ENCODE data around the gene MRPL21. TPM values are rescaled to one million over a fixed set of nuclear protein-coding genes. Genes with fewer than 3 reads are reported as not detected.

MRPL21 gene
- 53.0 and 63.6 TPM in 2 replicates for total RNA-seq

GRCh38 chr11:68903288-68904247 is at the start of gene MRPL21, which contains the start of gene IGHMBP2:
Gene MRPL21 (minus strand): TSS chr11:68903832. CDS start chr11:68903810, 22 bp downstream.
Gene IGHMBP2 (plus strand): TSS chr11:68903891. CDS start chr11:68903953, 62 bp downstream.

GRCh38 chr11:68841718-68842426 is 61.8 kb downstream of the MRPL21 start, which contains the start of gene CPT1A:
Gene CPT1A (minus strand): TSS chr11:68841916. CDS start chr11:68815474, 26,442 bp downstream.

Other genes with a start within 250 kb of the MRPL21 start
- gene GAL, start 219.3 kb downstream of the MRPL21 start, total RNA-seq = not detected in 2 replicates
- under 0.01 and 0.19 TPM in 2 replicates for gene TESMIN, start 152.3 kb downstream of the MRPL21 start, total RNA-seq
- 30.2 and 30.7 TPM in 2 replicates for gene CPT1A, start 61.9 kb downstream of the MRPL21 start, total RNA-seq
- gene IGHMBP2, start 59 bp upstream of the MRPL21 start, total RNA-seq = 9.3 and 11.3 TPM in 2 replicates
- not detected in 2 replicates for gene MRGPRD, start 77.2 kb upstream of the MRPL21 start, total RNA-seq
- 9.4 and 10.1 TPM in 2 replicates for gene MRGPRF, start 109.4 kb upstream of the MRPL21 start, total RNA-seq
- gene TPCN2, start 145.1 kb upstream of the MRPL21 start, total RNA-seq = 5.9 and 8.7 TPM in 2 replicates